GM23338 (cell line): ENCODE data around the gene MKKS. TPM values are rescaled to one million over a fixed set of nuclear protein-coding genes. Genes with fewer than 3 reads are reported as not detected.

Experiments
- ATAC-seq: fragments of 200-7000 bp; cut with Tn5 transposase; 3 replicates; pipeline ENCODE4 v1.9.1; 2020
- DNase-seq: peaks from one replicate; pipeline ENCODE4 v3.0.0-alpha.2; 2015; ENCODE audit warnings: low spot score
- H2AFZ ChIP-seq: fragments of 200-600 bp; sonication (generic); 2 replicates; pipeline ENCODE4 v1.8.0; 2016; ENCODE audit warnings: antibody characterized with exemption, mild to moderate bottlenecking, moderate library complexity
- H3F3A ChIP-seq: fragments of 200-600 bp; sonication (generic); replicated peaks from 2 replicates; pipeline ENCODE4 v1.8.0; 2017; ENCODE audit warnings: antibody characterized with exemption, mixed run types, low read depth
- H3K27ac ChIP-seq: fragments of 200-600 bp; sonication (generic); 2 replicates; pipeline ENCODE4 v1.6.1; 2016; ENCODE audit warnings: low read depth
- H3K27me3 ChIP-seq: fragments of 200-600 bp; sonication (generic); 2 replicates; pipeline ENCODE4 v1.8.0; 2016; ENCODE audit warnings: mild to moderate bottlenecking, mixed run types, moderate library complexity; ENCODE audit not compliant: insufficient read depth
- H3K36me3 ChIP-seq: fragments of 200-600 bp; sonication (generic); 2 replicates; pipeline ENCODE4 v1.8.0; 2016; ENCODE audit warnings: mild to moderate bottlenecking; ENCODE audit not compliant: insufficient read depth
- H3K4me1 ChIP-seq: fragments of 200-600 bp; sonication (generic); 2 replicates; pipeline ENCODE4 v1.8.0; 2016; ENCODE audit warnings: mild to moderate bottlenecking, moderate library complexity; ENCODE audit not compliant: insufficient read depth
- H3K4me2 ChIP-seq: fragments of 200-600 bp; sonication (generic); 2 replicates; pipeline ENCODE4 v1.7.1; 2017; ENCODE audit warnings: mixed run types
- H3K4me3 ChIP-seq: fragments of 200-600 bp; sonication (generic); 2 replicates; pipeline ENCODE4 v1.6.1; 2016; ENCODE audit warnings: mixed run types
- H3K79me2 ChIP-seq: fragments of 200-600 bp; sonication (generic); replicated peaks from 2 replicates; pipeline ENCODE4 v1.8.0; 2017; ENCODE audit warnings: mild to moderate bottlenecking; ENCODE audit not compliant: insufficient read depth
- H3K9me2 ChIP-seq: fragments of 200-600 bp; sonication (generic); 2 replicates; pipeline ENCODE4 v1.8.0; 2017; ENCODE audit not compliant: insufficient read depth
- H4K20me1 ChIP-seq: fragments of 200-600 bp; sonication (generic); replicated peaks from 2 replicates; pipeline ENCODE4 v1.8.0; 2017; ENCODE audit warnings: mild to moderate bottlenecking; ENCODE audit not compliant: insufficient read depth
- H3K27ac Mint-ChIP-seq: 2 replicates; pipeline ENCODE4 v1.8.0; 2020; ENCODE audit warnings: inconsistent platforms, mild to moderate bottlenecking, moderate library complexity, mixed read lengths
- H3K27me3 Mint-ChIP-seq: 3 replicates; pipeline ENCODE4 v1.8.0; 2022; ENCODE audit warnings: low read depth, mild to moderate bottlenecking, moderate library complexity, mixed read lengths, inconsistent platforms; ENCODE audit not compliant: insufficient read depth, poor library complexity
- H3K36me3 Mint-ChIP-seq: 3 replicates; pipeline ENCODE4 v1.8.0; 2021; ENCODE audit warnings: low read depth, mild to moderate bottlenecking, inconsistent platforms, moderate library complexity, mixed read lengths
- H3K4me1 Mint-ChIP-seq: 3 replicates; pipeline ENCODE4 v1.8.0; 2020; ENCODE audit warnings: mild to moderate bottlenecking, inconsistent platforms, mixed read lengths
- H3K4me3 Mint-ChIP-seq: 3 replicates; pipeline ENCODE4 v1.8.0; 2021; ENCODE audit warnings: moderate library complexity, mild to moderate bottlenecking, inconsistent platforms, mixed read lengths
- H3K9me3 Mint-ChIP-seq: 3 replicates; pipeline ENCODE4 v1.8.0; 2020; ENCODE audit warnings: moderate library complexity, mild to moderate bottlenecking, inconsistent platforms, mixed read lengths
- EZH2 ChIP-seq: fragments of 200-600 bp; sonication (generic); IDR thresholded peaks from one replicate; pipeline ENCODE4 v1.8.0; 2017; ENCODE audit warnings: antibody characterized with exemption, mild to moderate bottlenecking, low read depth; ENCODE audit not compliant: unreplicated experiment
- JUNB ChIP-seq: IDR thresholded peaks from one replicate; pipeline ENCODE4 v1.6.1; 2016; ENCODE audit warnings: antibody characterized with exemption; ENCODE audit not compliant: unreplicated experiment
- POLR2AphosphoS5 ChIP-seq: IDR thresholded peaks from 2 replicates; pipeline ENCODE4 v1.6.1; 2016; ENCODE audit warnings: antibody characterized with exemption, low read depth
- STAT1 ChIP-seq: IDR thresholded peaks from one replicate; pipeline ENCODE4 v1.6.1; 2016; ENCODE audit warnings: antibody characterized with exemption; ENCODE audit not compliant: unreplicated experiment
- ZNF114 ChIP-seq: fragments of 250-450 bp; sonication (Bioruptor Pico); IDR thresholded peaks from 2 replicates; pipeline ENCODE4 v1.5.0; 2020; ENCODE audit warnings: mild to moderate bottlenecking, moderate library complexity
- polyA plus RNA-seq: library from polyadenylated mRNA; unstranded; fragments of >200 nt; fragmentation: Nextera tagmentation; extraction: Ambion mirVana; gene quantifications from 2 replicates; pipeline ENCODE4 v1.2.1, GENCODE V29; 2016
- total RNA-seq: library from RNA; depleted of rRNA; stranded (reverse); fragments of >200 nt; shearing (Covaris generic); gene quantifications from 2 replicates; pipeline ENCODE4 v1.2.3, GENCODE V29; 2014
- TF ChIP-seq, protein P1 (sequence below): fragments of 250-450 bp; sonication (Bioruptor Pico); IDR thresholded peaks from 2 replicates; pipeline ENCODE4 v1.5.0; 2020; ENCODE audit warnings: mild to moderate bottlenecking, moderate library complexity
- TF ChIP-seq, protein P2 (sequence below), 2 experiments: fragments of 200-600 bp in 1 of 2; sonication (generic) in 1 of 2; conservative IDR thresholded peaks; 2 replicates each; pipeline versions ENCODE4 v1.5.1 to v1.6.1; 2016 to 2017; ENCODE audit warnings: antibody characterized with exemption in 2 of 2, low read depth in 2 of 2, mild to moderate bottlenecking in 2 of 2, moderate library complexity in 1 of 2

The MKKS gene
- total and polyA plus RNA-seq, 2 experiments from 2014 or later = 13.4 to 16.7 TPM

DNA sequence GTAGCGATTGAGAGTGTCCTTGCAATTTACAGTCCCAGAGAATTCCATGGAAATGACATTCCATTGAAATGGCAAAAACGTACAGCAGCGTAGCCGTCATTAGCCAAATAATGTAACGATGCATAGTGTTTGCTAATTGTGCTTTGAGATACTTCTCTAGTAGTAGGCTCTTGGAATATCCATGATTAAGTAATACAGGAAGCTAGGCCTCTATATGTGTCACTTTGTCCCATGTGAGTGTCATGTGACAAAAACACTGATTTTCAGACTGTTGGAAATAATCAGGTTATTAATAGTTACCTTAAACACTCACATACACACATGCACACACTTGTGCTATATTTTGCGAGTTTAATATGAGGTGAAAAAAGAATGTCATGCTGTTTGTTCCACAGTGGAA, 36.3 kb upstream of the MKKS start (continued):
- TF ChIP-seq, protein P1, sequence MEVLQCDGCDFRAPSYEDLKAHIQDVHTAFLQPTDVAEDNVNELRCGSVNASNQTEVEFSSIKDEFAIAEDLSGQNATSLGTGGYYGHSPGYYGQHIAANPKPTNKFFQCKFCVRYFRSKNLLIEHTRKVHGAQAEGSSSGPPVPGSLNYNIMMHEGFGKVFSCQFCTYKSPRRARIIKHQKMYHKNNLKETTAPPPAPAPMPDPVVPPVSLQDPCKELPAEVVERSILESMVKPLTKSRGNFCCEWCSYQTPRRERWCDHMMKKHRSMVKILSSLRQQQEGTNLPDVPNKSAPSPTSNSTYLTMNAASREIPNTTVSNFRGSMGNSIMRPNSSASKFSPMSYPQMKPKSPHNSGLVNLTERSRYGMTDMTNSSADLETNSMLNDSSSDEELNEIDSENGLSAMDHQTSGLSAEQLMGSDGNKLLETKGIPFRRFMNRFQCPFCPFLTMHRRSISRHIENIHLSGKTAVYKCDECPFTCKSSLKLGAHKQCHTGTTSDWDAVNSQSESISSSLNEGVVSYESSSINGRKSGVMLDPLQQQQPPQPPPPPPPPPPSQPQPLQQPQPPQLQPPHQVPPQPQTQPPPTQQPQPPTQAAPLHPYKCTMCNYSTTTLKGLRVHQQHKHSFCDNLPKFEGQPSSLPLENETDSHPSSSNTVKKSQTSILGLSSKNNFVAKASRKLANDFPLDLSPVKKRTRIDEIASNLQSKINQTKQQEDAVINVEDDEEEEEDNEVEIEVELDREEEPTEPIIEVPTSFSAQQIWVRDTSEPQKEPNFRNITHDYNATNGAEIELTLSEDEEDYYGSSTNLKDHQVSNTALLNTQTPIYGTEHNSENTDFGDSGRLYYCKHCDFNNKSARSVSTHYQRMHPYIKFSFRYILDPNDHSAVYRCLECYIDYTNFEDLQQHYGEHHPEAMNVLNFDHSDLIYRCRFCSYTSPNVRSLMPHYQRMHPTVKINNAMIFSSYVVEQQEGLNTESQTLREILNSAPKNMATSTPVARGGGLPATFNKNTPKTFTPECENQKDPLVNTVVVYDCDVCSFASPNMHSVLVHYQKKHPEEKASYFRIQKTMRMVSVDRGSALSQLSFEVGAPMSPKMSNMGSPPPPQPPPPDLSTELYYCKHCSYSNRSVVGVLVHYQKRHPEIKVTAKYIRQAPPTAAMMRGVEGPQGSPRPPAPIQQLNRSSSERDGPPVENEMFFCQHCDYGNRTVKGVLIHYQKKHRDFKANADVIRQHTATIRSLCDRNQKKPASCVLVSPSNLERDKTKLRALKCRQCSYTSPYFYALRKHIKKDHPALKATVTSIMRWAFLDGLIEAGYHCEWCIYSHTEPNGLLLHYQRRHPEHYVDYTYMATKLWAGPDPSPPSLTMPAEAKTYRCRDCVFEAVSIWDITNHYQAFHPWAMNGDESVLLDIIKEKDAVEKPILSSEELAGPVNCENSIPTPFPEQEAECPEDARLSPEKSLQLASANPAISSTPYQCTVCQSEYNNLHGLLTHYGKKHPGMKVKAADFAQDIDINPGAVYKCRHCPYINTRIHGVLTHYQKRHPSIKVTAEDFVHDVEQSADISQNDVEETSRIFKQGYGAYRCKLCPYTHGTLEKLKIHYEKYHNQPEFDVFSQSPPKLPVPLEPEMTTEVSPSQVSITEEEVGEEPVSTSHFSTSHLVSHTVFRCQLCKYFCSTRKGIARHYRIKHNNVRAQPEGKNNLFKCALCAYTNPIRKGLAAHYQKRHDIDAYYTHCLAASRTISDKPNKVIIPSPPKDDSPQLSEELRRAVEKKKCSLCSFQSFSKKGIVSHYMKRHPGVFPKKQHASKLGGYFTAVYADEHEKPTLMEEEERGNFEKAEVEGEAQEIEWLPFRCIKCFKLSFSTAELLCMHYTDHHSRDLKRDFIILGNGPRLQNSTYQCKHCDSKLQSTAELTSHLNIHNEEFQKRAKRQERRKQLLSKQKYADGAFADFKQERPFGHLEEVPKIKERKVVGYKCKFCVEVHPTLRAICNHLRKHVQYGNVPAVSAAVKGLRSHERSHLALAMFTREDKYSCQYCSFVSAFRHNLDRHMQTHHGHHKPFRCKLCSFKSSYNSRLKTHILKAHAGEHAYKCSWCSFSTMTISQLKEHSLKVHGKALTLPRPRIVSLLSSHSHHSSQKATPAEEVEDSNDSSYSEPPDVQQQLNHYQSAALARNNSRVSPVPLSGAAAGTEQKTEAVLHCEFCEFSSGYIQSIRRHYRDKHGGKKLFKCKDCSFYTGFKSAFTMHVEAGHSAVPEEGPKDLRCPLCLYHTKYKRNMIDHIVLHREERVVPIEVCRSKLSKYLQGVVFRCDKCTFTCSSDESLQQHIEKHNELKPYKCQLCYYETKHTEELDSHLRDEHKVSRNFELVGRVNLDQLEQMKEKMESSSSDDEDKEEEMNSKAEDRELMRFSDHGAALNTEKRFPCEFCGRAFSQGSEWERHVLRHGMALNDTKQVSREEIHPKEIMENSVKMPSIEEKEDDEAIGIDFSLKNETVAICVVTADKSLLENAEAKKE (CRISPR knock-in tag) = no peak
- TF ChIP-seq STAT1 (no peak), ZNF114 (CRISPR knock-in tag) (no peak), EZH2 (no peak), POLR2AphosphoS5 (no peak)
- TF ChIP-seq, protein P2, sequence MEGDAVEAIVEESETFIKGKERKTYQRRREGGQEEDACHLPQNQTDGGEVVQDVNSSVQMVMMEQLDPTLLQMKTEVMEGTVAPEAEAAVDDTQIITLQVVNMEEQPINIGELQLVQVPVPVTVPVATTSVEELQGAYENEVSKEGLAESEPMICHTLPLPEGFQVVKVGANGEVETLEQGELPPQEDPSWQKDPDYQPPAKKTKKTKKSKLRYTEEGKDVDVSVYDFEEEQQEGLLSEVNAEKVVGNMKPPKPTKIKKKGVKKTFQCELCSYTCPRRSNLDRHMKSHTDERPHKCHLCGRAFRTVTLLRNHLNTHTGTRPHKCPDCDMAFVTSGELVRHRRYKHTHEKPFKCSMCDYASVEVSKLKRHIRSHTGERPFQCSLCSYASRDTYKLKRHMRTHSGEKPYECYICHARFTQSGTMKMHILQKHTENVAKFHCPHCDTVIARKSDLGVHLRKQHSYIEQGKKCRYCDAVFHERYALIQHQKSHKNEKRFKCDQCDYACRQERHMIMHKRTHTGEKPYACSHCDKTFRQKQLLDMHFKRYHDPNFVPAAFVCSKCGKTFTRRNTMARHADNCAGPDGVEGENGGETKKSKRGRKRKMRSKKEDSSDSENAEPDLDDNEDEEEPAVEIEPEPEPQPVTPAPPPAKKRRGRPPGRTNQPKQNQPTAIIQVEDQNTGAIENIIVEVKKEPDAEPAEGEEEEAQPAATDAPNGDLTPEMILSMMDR (conservative IDR thresholded peaks at IDR 0.05; ENCODE audit: low read depth in 2 of 2) = no peak

DNA sequence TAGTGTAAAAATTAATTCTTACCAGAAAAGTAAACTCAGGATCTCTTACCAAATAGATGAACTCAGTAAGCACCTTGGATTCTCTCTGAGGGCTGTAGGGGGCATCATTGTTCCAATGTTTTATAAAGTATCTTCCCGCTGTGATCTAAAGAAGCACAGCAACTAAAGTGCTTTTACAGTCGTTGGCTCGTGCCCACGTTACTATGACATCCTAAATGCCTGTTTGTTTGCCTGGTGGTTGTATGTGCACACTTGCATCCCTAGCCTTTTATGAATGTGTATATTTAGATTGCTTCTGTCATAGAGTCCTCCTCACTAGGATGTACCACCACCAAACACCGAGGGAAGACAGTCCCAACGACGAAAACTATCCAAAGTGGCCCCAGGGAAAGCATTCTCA, 35.6 kb upstream of the MKKS start:
- peaks cover 4% of the 10 kb centered on the region for H3K27me3 Mint-ChIP-seq
- no peaks in the 10 kb centered on the region; the same call in 2 of the 3 replicates for H3K9me3 Mint-ChIP-seq
- Histone ChIP-seq H3F3A (no peaks in the 10 kb centered on the region), H2AFZ (no peak overlapping the region), H3K4me2 (0 out of 2 replicates have a peak overlapping the region, but pooled peaks have one; percentile 30), H3K79me2 (peaks cover 13% of the 10 kb centered on the region), H3K4me3 (no peak overlapping the region), H3K9me2 (no peaks in the 10 kb centered on the region), H4K20me1 (no peaks in the 10 kb centered on the region; the same call in 1 of the 2 replicates), H3K27ac (no peak overlapping the region), H3K4me1 (peaks cover 77% of the 10 kb centered on the region), H3K36me3 (no peaks in the 10 kb centered on the region), H3K27me3 (no peaks in the 10 kb centered on the region)
- H3K27ac Mint-ChIP-seq = peak overlapping the region; percentile 73; the same call in 1 of the 2 replicates
- H3K4me1 Mint-ChIP-seq = peaks cover 75% of the 10 kb centered on the region
- H3K36me3 Mint-ChIP-seq = peaks cover 2% of the 10 kb centered on the region; the same call in 2 of the 3 replicates
- TF ChIP-seq, protein P2 (conservative IDR thresholded peaks at IDR 0.05; ENCODE audit: low read depth in 2 of 2) = peak; percentile 66 to 70
- no peak for TF ChIP-seq JUNB
- peak; percentile 43 for ATAC-seq
- H3K4me3 Mint-ChIP-seq = no peak overlapping the region; the same call in 2 of the 3 replicates
- peak; percentile 88 for DNase-seq
